DMS153 treated with DMSO at 0.1 percent for 48 hours (cell line): Measurements from ENCODE around the gene PICK1.

Experiments
- DNase-seq: peaks from one replicate; lab custom pipeline; 2025; ENCODE audit not compliant: unreplicated experiment; lab: John Stamatoyannopoulos, UW

PICK1 gene

DNA sequence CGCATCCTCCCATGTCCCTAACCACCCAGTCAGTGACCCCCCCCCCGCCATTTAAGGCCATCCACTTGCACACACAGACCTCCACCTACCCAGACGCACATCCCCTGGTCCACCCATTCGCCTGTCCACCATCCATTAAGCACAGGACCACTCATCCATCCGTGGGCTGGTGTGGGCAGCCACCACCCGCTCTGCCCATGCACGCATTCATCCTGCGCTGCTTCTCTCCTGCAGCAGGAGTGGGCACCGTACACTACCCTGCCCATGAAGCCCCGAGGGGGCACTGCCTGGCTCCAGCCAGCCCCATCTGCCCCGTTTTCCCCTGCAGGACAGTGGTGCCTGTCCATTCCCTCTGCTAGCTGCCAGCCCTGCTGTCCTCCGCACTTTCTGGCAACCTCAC lies 30.7 kb downstream of the PICK1 start:
- no peak for DNase-seq

DNA sequence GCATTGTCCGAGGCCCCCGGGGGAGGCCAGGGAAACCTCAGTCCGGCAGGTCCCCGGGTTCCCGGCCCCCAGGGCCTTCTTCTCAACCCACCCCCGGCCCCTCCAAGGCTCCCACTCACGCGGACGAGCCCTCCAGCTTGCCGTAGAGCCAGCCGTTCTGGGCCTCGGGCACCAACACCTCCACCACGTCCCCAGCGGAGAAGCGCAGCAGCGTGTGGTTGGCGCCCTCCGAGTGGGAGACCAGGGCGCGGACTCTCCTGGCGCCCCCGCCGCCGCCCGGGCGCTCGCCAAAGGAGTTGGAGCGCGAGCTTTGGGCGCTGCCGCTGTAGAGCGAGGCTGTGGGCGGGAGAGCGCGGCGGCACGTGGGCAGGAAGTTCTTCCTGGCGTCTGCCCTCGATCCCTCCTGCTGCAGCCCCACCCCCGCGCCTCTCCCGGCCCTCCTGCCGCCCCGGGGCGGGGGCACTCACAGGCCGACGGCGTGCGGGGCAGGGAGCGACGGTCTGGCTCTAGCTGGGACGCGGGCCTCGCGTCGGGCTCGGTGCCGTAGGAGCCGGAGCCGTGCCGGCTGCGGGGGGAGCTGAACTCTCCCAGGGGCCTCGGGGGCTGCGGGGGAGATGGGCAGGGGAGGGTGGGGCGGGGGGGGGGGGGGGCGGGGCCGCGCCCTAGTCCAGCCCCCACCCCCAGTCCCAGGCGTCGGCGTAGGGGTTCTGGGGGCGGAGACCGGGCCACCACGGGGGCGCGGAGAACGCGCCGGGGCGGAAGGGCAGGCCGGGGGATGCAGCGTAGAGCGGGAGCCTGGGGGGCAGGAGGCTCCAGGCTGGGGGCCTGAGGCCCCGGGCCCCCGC lies 31.6 kb downstream of the PICK1 start:
- DNase-seq = no peak

DNA sequence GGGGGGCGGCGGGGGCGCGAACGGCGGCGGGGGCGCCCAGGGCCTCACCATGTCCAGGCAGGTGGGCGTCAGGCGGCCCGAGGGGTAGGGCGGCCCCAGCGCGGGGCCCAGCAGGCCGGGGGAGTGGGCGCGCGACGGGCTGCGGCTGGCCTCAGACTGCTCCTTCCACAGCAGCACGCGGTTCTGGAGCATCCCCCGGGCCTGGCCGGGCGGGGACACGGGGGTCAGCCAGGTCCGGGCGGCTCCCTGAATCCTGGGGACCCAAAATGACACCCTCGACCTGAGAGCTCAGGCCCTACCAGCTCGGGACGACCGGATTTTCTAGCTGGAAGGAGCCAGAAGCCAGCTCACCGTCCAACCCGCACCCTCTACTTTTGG lies 32.3 kb downstream of the PICK1 start:
- no peak for DNase-seq

DNA sequence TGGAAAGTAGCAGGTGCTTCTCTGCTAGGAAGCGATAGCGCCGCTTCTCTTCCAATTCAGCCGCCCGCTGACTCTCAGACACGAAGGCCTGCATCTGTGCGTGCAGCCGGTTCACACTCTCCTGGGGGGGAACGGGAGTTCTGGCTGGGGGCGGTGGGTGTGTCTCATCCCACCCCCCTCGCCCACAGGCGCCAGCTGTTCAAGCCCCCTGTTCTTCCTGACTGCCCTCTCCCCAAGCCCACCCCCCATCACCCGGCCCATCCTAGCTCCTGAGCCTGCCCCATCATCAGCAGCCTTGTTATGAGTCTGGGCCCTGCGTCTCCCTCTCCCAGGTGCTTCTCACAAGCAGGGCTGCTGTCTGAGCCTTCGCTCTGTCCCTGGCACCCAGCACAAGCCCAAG lies 39.9 kb downstream of the PICK1 start:
- no peak for DNase-seq

DNA sequence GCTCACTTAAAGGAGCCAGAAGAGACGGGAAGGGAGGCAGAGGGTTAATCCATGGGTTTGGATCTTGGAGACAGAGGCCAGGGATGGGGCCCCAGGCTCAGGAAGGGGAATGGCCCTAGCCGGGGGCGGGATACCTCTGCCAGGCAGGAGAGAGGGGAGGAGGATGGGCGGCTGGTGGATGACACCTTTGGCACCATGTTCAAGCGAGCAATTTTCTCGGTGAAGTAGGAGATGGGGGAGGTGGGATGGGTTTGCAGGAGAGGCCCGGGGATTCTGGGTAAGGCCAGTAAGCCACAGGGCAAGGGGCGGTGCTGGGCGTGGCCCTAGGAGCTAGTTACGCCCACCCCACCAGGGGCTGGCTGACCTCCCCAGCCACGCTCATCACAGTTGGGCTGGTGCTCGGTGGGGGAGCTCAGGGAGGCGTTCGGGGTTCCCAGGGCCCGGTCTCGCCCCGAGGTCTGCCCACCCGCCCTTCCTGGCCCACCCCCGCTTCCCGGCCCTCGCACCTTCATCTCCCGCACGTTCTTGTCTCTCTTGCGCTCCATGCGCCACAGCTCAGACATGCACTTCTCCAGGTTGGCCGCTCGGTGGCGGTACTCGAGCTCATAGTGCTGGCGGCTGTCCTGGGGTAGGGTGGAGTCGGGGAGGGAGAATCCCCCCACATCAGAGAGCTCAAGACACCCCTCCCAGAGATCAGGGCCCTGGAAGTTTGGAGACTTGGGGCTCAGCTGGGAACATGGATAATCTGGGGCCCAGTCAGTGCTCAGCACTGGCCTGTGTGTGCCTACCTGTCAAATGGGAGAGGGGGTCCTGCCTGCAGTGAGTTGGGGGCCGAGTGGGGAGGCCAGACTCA lies 40.6 kb downstream of the PICK1 start:
- DNase-seq = no peak

DNA sequence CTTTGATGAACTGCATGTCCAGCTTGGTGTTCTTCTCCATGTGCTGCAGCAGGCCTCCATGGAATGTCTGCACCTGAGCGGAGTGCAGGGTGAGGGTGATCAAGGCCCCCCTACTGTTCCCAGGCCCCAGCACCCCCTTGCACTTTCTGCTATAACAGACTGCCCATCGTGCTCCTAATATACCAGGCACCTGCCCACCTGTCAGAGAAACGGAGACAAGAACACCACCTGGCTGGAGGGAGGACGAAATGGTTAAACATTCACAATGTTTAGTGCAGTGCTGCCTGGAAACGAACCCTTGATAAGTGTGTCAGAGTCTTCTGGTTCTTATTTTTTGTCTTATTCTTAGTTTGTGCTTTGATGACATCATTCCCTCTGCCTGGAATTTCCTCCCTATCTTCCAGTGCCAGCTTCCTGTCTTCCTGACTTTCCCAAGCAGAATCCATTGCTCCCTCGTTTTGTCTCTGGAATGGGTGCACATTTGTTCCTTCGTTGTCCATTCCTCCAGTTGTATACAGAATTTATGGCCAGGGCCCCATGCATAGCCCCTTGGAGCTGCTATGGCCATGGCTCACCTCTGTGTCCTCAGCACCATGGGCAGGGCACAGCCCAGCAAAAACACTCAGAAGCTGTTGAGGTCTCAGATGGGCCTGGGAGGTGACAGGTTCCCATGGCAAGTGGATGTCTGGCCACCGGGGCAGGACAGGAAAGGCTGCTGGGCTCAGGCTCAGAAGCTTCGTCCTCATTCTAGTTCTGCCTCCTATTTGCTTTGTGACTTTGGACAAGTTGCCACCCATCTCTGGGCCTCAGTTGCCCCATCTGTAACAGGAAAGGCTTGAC lies 41.4 kb downstream of the PICK1 start:
- DNase-seq = no peak

DNA sequence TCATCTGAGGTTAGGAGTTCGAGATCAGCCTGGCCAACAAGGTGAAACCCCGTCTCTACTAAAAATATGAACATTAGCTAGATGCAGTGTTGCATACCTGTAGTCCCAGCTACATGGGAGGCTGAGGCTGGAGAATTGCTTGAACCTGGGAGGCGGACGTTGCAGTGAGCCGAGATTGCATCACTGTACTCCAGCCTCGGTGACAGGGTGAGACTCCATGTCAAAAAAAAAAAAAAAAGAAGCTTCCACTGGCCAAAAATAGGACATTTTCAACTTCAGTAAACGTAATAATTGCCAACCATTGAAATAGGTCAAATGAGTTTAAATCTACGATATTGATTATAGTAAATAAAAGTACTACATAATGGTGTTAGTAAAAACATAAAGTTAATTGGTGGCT lies 46.4 kb downstream of the PICK1 start:
- no peak for DNase-seq

DNA sequence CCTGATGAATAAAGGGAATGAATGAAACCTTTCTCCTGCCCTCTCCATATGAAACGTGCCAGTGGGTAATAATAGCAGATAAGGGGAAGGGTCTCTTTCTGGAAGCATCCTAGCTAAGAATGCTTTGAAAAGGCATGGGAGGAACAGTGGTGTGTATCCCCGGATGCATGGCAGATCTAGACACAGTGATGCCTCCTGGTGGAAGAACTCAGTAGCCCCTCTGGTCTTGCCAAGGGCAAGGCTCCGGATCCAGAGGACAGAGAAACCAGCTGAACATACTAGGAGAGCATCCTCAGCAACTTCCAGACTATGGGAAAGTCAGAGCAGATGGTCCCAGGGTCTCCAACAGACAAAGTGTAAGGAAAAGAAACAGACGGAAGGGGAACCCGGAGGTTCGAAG lies 46.9 kb downstream of the PICK1 start:
- DNase-seq = no peak

DNA sequence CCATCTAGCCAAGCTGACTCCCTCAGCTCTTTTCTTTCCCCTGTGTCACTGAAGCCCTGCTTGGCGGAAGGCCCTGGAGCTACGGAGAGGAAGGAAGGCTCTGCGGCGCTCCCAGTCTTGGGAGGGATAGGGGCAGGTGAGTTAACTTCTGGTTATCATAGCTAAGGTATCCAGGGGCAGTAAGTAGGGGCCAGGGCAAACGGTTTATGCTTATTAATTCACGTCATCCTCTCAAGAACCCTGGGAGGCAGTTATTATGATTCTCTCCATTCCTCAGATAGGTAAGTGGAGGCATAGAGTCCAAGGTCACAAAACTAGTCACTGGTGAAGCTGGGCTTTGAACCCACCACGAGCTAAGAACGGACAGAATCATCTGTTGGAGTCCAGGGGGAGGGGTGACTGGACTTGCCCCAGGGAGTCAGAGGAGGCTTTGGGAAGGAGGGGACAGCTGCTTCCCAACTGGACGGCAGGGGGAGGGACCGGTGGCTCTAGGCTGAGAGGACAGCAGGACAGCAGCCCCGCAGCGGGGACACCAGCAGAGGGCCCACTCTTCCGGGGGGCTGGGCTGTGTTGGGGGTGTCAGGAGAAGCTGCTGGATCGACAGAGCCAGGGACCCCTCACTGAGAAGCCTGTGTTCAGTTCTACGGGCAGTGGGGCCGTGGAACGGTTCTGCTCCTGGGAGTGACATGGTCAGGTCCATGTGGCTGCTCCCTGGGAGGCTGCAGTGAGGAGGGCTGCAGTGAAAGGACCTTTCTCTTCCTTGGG lies 49.8 kb downstream of the PICK1 start:
- DNase-seq = no peak

DNA sequence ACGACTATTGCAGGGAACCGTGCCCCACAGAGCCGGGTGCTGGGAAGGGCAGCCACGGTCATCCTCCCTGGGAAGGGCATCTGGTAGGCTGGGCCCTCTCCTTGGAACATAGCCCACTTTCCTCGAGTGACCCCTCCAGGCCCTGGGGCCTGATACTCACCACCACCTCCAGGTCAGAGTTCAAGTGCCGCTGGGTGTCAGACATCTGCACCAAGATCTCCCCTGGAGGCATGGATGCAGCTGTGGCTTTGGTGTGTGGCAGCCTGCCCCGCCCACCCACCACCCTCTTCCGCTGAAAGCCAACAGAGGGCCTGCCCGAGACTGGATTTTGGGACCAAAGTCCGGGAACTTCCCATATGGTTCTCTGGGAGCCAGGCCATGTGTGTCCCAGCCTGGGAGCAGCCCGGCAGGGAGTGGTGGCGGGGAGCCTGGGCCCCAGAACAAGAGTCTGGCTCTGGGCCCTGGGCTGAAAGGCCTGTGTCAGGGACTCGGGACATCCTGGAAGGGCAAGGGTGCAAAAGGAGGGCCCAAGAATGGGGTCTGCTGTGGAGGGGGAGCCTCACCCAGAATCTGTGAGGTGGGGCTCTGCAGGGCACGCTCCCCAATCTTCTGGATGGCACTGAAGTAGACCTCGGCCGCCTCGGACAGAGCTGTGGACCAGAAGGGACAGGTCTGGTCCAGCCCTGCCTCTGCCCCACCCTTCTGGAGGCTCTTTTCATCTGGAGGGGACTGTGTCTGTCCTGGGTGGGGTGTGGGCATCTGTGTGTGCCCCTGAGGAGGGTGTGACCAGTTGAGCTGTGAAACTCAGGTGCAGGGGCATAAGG lies 50.7 kb downstream of the PICK1 start:
- no peak for DNase-seq

DNA sequence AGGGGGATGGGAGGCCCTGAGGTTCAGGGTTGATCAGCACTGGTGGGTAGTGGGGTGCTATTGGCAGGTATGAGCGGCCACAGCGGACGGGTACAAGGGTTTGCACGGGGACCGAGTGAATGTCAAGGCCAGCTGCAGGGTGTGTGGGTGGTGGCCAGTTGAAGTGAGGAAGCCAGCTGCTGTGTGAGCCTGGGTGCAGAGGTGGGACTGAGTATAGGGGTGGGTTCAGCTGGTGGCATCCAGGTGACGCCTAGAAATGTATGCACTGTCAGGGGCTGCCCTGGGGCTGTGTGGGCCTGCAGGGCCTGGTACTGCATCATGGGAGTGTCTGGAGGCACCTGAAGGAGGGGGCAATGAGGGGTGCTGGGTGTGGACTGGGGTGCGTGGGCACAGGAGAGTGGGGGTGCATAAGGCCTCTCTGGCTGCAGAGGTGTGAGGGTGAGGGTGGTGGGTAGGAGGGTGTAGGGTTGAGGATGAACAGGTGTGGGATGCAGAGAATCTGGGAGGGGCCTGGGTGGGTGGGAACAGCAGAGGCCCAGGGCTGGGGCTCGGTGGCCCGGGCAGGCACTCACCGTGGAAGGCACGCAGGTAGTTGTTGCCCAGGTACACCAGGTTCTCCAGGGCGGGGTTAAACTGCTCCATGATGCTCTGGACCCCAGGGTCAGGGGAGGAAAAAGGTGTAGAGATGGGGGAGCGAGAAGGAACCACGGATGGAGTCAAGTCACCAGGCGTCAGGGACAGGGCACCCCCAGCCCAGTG lies 51.5 kb downstream of the PICK1 start:
- no peak for DNase-seq

DNA sequence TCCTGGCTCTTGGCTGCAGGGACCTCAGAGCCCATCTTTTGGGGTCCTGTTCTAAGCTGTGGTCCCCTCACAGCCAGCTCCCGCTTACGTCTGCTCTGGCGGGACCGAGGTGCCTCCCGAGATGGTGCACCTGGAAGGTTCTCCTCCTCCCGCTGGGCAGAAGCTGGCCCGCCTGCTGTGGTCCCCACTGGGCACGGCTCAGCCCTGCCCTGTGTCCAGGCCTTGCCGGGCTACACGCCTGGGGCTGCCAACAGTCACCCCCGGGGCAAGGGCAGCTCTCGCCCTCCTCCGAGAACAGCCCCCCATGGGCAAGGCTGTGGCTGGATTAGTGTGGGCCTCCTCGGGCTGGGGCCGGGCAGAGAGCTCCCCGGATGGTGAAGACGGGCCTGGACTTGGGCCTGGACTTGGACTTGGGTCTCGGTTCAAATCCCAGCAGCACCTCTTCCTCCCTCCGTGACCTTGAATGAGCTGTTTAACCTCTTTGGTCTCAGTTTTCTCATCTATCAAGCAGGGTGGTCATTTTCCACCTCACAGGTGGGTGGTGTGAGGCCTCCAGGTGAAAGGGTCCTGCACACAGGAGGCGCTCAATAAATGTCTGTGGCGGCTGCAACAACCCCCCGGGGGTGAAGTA lies 52.3 kb downstream of the PICK1 start:
- DNase-seq = no peak

DNA sequence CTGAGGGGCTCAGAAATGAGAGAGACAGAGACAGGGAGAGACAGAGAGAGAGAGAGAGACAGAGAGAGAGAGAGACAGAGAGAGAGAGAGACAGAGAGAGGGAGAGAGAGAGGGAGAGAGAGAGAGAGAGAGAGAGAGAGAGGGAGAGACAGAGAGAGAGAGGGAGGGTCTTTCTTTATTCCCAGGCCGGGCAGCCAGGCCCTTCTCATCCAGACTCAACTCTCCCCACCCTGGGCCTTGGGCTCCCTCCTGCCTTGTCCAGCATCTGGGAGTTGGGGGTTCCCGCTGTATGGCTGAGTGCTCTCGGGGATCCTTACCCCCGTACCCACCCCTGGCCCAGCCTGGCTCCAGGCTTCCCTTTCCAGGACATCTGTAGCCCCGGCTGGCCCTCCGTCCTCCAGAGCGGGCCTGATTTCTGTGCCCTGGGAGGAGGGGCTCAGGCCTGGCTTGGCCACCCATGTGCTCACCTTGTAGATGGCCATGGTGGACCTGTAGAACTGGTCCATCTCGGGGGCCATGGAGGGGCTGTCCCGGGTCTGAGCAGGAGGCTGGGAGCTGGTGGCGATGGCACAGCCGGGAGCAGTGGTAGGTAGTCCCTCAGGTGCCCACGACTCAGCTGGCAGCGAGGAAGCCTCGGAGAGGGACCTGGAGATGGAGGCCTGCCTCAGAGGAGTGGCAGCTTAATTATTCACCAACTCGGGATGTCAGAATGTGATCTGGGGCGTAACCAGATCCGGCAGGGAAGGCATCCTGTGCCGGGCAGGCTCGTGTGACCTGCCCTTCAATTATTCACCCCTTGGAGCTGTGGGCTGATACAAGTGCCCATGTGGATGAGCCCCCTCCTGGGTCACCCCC lies 53.0 kb downstream of the PICK1 start, which contains the start of gene BAIAP2L2:
TSS of gene BAIAP2L2 (minus strand) at position 677 of the 855 bp plus-strand sequence. CDS start at position 518, 159 bp downstream.
- no peak for DNase-seq

DNA sequence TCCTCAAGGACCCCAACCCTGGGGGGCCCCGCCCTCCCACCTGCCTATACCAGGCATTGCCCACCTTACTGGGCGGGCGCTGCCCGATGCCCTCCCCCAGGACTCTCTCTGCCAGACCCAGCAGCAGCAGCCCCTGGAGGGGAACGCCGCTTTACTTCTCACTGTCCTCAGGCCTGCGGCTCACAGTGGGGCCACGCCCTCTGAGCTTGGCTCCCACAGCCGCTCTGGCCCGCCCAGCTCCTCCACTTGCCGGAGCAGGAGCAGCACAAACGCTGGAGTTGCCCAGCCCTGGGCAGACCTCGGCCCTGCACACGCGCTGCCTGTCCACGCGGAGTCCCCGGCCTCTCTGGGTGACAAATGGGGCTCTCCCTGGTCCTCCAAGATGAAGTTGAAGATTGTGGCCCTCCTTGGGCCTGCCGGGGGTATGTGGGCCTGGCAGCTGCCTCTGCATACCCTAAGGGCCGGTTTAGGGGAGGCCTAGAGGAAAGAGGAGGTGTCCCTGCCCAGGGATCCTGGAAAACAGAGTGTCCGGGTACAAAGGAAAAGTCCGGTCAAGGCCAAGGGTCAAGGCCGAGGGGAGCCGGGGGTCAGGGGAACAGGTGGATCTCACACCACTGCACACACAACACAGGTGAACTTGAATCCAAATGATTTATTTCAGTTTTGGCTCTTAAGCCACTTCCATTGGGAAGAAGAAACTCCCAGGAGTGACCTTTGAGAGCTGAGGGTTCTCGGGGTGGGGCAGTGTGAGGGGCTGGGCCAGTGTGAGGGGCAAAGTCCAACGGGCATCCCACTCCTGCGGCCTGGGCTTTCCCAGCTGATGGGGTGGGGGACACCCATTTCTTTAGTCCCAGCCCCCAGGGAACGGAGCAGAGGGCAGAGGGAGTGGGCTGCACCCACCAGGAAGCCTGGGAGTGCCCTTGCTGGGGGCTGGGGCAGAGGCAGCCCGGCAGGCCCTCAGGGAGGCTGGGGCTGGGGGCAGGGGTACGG lies 54.0 kb downstream of the PICK1 start:
- no peak for DNase-seq

DNA sequence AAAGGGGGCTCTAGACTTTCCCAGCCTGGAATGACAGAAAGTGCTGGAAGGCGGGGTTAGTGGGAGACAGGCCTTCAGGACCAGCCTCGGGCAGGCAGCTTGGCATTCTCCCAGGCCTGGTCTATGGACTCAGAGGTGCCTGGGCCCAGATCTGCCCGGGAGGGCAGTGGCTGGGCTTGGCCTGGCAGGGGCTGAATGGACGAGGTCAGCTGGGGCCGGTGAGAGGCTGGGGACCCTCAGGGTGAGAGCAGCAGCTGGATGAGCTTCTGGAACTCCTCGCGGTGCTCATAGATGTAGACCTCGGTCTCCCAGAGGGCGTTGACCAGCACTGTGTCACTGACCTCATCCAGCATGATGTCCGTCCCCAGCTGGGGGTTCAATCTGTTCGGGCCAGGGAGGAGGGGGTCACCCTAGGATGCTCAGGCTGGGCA lies 54.7 kb downstream of the PICK1 start:
- no peak for DNase-seq

DNA sequence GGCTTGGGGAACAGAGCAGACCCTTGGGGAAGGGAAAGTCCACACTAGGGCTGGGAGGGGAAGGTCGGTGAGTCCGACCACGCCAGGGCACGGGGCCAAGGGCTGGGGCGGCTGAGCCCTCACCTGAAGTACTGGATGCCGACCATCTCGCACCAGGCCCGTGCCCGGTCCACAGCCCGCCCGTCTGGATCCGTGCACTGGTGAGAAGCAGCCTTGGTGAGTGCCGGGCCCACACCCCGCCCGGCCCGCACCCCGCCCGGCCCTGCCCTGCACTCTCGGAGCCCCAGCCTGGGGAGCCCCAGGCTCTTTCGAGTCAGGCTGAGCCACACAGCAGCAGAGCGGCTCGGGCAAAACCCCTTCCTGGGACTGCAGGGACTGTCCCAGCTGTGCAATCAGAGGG lies 55.2 kb downstream of the PICK1 start:
- no peak for DNase-seq
